Endodermal cell (in vitro differentiated cells): ENCODE data around the gene MPEG1. TPM values are rescaled to one million over a fixed set of nuclear protein-coding genes. Genes with fewer than 3 reads are reported as not detected.

Experiments
- DNase-seq: peaks from one replicate; pipeline ENCODE4 v3.0.0-alpha.2; 2017
- H3K27ac ChIP-seq: 2 replicates; pipeline ENCODE4 v1.5.1; 2013; ENCODE audit warnings: mild to moderate bottlenecking, low read depth, low read length, moderate library complexity
- H3K27me3 ChIP-seq: 2 replicates; pipeline ENCODE4 v1.6.1; 2013; ENCODE audit warnings: mild to moderate bottlenecking, low read length, moderate library complexity; ENCODE audit not compliant: insufficient read depth, control insufficient read depth, poor library complexity, severe bottlenecking
- H3K36me3 ChIP-seq: 2 replicates; pipeline ENCODE4 v1.7.0; 2013; ENCODE audit warnings: mild to moderate bottlenecking, low read length, moderate library complexity; ENCODE audit not compliant: control insufficient read depth, insufficient read depth
- H3K4me1 ChIP-seq: one replicate; pipeline ENCODE4 v1.7.0; 2013; ENCODE audit warnings: low read length; ENCODE audit not compliant: control insufficient read depth, insufficient read depth
- H3K4me3 ChIP-seq: 2 replicates; pipeline ENCODE4 v1.5.1; 2013; ENCODE audit warnings: mild to moderate bottlenecking, low read length, moderate library complexity
- H3K9ac ChIP-seq: 2 replicates; pipeline ENCODE4 v1.6.1; 2013; ENCODE audit warnings: mild to moderate bottlenecking, low read length, moderate library complexity; ENCODE audit not compliant: poor library complexity, severe bottlenecking; ENCODE audit errors: extremely low read depth
- H3K9me3 ChIP-seq: 2 replicates; pipeline ENCODE4 v1.6.1; 2013; ENCODE audit warnings: mild to moderate bottlenecking, low read length, moderate library complexity; ENCODE audit not compliant: control insufficient read depth
- H3K27ac Mint-ChIP-seq: 2 replicates; pipeline ENCODE4 v1.8.0; 2020; ENCODE audit warnings: mixed read lengths
- H3K27me3 Mint-ChIP-seq: 2 replicates; pipeline ENCODE4 v1.8.0; 2021; ENCODE audit warnings: mild to moderate bottlenecking, mixed read lengths; ENCODE audit not compliant: insufficient read depth
- H3K36me3 Mint-ChIP-seq: 2 replicates; pipeline ENCODE4 v1.8.0; 2020; ENCODE audit warnings: low read depth, mixed read lengths
- H3K4me1 Mint-ChIP-seq: 2 replicates; pipeline ENCODE4 v1.8.0; 2020; ENCODE audit warnings: mixed read lengths
- H3K4me3 Mint-ChIP-seq: 2 replicates; pipeline ENCODE4 v1.8.0; 2020; ENCODE audit warnings: mild to moderate bottlenecking, moderate library complexity, mixed read lengths
- H3K9me3 Mint-ChIP-seq: 2 replicates; pipeline ENCODE4 v1.8.0; 2020; ENCODE audit warnings: mild to moderate bottlenecking, mixed read lengths
- CTCF ChIP-seq: fragments of 200-600 bp; sonication (generic); conservative IDR thresholded peaks from 2 replicates; pipeline ENCODE4 v1.5.0; 2021; ENCODE audit warnings: antibody characterized with exemption, mild to moderate bottlenecking
- WGBS, 2 experiments: methylation state at CpG; one replicate each; pipeline versions ENCODE4 v1.1.5 to v1.1.7; 2013; ENCODE audit warnings: missing lambda C conversion rate in 2 of 2, mixed read lengths in 1 of 2; ENCODE audit not compliant: insufficient coverage in 1 of 2, insufficient read length in 1 of 2; 5-methylcytosine and 5-hydroxymethylcytosine counted together
- total RNA-seq, 2 donors: library from RNA; stranded (reverse); fragmentation: NEBNext Ultra II Directional in 1 of 2; extraction: Animal tissue kit (Norgen Biotek cat#: 25700) in 1 of 2; gene quantifications; 2 replicates in 1 of 2; 3 replicates in 1 of 2; pipeline ENCODE4 v1.2.1, GENCODE V29; 2021

MPEG1 gene
- total RNA-seq, 2 donors from 2014 or later, result not detected

DNA sequence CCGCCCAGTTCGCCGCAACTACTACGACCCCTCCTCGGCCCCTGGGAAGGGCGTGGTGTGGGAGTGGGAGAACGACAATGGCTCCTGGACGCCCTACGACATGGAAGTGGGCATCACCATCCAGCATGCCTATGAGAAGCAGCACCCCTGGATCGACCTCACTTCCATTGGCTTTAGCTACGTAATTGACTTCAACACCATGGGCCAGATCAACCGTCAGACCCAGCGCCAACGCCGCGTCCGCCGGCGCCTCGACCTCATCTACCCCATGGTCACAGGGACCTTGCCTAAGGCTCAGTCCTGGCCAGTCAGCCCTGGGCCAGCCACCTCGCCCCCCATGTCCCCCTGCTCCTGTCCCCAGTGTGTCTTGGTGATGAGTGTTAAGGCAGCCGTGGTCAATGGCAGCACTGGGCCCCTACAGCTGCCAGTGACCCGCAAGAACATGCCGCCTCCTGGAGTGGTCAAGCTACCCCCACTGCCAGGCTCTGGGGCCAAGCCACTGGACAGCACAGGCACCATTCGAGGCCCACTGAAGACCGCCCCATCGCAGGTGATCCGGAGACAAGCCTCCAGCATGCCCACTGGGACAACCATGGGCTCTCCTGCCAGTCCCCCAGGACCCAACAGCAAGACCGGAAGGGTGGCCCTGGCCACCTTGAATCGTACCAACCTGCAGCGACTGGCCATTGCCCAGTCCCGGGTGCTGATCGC is 30.8 kb downstream of the MPEG1 start:
- WGBS, 2 experiments, result 96 to 99% methylated on average over 13 to 33 of the region's 33 CpGs
- H3K27ac Mint-ChIP-seq, result no peak overlapping the region
- peaks cover 7% of the 10 kb centered on the region for H3K4me1 Mint-ChIP-seq

GRCh38 chr11:59180907-59181306 is 31.8 kb downstream of the MPEG1 start:
- H3K27ac ChIP-seq, result peak overlapping the region; percentile 84
- H3K9ac ChIP-seq, result no peak overlapping the region
- H3K9me3 ChIP-seq, result peaks cover 18% of the 10 kb centered on the region
- DNase-seq, result no peak
- TF ChIP-seq CTCF, result no peak
- H3K36me3 ChIP-seq, result peaks cover 59% of the 10 kb centered on the region
- H3K36me3 Mint-ChIP-seq, result peaks cover 26% of the 10 kb centered on the region
- no peaks in the 10 kb centered on the region for H3K9me3 Mint-ChIP-seq
- H3K27ac Mint-ChIP-seq, result no peak overlapping the region
- no peaks in the 10 kb centered on the region for H3K27me3 Mint-ChIP-seq
- H3K4me1 Mint-ChIP-seq, result peaks cover 4% of the 10 kb centered on the region
- H3K4me3 ChIP-seq, result no peak overlapping the region
- no peak overlapping the region for H3K4me3 Mint-ChIP-seq
- no peaks in the 10 kb centered on the region for H3K4me1 ChIP-seq
- WGBS, 2 experiments, result 94 to 100% methylated on average over 1 to 2 of the region's 2 CpGs
- H3K27me3 ChIP-seq, result no peaks in the 10 kb centered on the region

More for the DNA sequence above, 30.8 kb downstream of the MPEG1 start:
- H3K27me3 Mint-ChIP-seq, result no peaks in the 10 kb centered on the region
- Histone ChIP-seq H3K36me3 (peaks cover 64% of the 10 kb centered on the region), H3K4me1 (no peaks in the 10 kb centered on the region), H3K9me3 (peaks cover 18% of the 10 kb centered on the region), H3K4me3 (no peak overlapping the region), H3K27me3 (no peaks in the 10 kb centered on the region), H3K27ac (no peak overlapping the region), H3K9ac (no peak overlapping the region)
- no peaks in the 10 kb centered on the region for H3K9me3 Mint-ChIP-seq
- peaks cover 28% of the 10 kb centered on the region for H3K36me3 Mint-ChIP-seq
- no peak for TF ChIP-seq CTCF
- no peak overlapping the region for H3K4me3 Mint-ChIP-seq
- DNase-seq, result no peak

DNA sequence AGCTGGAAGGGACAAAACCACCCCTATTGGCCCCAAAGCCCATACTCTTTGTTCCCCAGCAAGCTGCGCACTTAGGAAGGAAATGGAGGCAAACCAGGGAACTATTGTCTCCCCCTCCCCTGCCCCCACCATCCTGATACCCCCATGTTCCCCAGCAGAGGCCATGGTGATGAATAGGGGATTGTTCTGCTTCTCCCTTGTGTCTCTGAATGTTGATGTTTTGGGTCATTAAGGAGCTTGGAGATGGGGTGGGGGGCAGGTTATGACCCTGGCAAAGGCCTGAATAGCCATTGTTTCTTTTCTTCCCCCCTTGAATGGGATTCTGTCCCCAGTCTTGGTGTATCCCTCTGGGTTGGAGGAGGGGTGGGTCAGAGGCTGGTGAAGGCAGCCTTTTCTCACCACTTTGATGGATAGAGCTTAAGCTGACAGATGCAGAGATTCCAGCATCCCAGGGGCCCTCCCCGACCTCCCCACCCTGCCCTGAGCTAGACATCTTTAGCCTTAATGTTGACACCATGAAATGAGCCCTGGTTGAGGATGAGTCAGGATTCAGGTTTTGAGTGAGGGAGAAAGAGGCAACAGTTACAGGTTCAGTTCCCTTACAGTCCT is 32.5 kb downstream of the MPEG1 start:
- H3K4me1 ChIP-seq, result no peaks in the 10 kb centered on the region
- peaks cover 26% of the 10 kb centered on the region for H3K36me3 Mint-ChIP-seq

More for the DNA sequence above, 32.5 kb downstream of the MPEG1 start:
- Mint-ChIP-seq H3K9me3 (no peaks in the 10 kb centered on the region), H3K4me3 (no peak overlapping the region), H3K4me1 (peaks cover 8% of the 10 kb centered on the region), H3K27me3 (no peaks in the 10 kb centered on the region), H3K27ac (no peak overlapping the region)
- no peak overlapping the region for H3K9ac ChIP-seq
- H3K9me3 ChIP-seq, result peaks cover 18% of the 10 kb centered on the region
- WGBS, 2 experiments, result 93% methylated on average over 2 of the region's 2 CpGs; no CpG with 5 or more reads in 1 of the 2 experiments
- H3K27me3 ChIP-seq, result no peaks in the 10 kb centered on the region
- H3K4me3 ChIP-seq, result no peak overlapping the region
- TF ChIP-seq CTCF, result no peak
- peaks cover 59% of the 10 kb centered on the region for H3K36me3 ChIP-seq
- H3K27ac ChIP-seq, result peak overlapping the region; percentile 84
- no peak for DNase-seq
